ENCODE results near the gene BTBD9.
A peak's percentile ranks its signal among the peaks of the same experiment; 100 is the strongest.

BTBD9 gene

DNA sequence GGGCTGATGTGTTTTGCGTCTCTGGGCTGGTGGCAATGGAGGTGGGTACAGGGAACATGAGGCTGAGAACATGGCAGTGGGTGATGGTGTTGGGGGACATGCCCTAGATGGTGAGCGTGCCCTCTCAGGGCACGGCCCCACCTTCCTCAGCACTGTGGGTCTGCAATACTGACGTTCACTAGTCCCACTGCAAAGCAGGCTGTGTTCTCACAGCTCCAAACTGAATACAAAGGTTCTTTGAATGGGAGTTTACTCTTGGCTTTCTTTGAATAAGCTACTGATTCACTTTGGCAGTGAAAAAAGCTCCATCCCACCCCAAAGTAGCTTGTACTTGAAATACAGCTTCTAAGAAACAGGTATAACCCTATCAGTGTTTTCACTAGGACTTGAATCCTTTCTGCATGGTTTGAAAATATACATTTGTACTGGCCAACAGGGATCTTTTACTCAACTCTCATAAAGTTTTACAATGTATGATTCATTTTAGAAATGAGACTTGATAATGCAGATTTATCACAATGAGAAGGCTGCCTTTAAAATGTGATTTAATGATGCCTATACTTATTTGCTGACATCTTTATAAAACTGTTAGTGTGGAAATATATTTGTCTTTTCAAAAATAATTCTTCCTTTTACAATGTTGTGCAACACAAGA is 419.5 kb downstream of the BTBD9 start:
- DNase-seq, result no peak

GRCh38 chr6:38218235-38218634 is 421.5 kb downstream of the BTBD9 start:
- no peak for DNase-seq

DNA sequence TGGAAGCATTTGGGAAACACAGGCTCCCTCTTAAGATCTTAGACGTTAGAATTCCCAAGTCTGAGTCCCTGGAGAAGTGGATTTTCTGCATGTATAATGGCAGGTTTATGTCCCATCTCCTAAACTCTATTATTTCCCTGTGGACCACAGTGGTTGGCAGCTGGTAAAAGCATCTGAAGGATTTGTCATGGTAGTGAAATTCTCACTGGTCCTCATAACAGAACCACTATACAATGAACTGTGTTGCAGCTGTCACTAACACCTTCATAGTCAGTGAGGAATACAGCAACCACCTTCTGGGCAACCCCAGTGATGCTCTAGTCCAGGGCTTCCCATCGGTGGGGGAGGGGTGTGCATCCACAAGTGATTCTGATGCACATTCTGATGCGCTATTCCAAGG is 423.3 kb downstream of the BTBD9 start:
- DNase-seq, result no peak

GRCh38 chr6:38215651-38216311 is 423.9 kb downstream of the BTBD9 start:
- DNase-seq, result no peak

GRCh38 chr6:38215225-38215624 is 424.5 kb downstream of the BTBD9 start:
- peak in 1 of 2 experiments; percentile 14 for DNase-seq

- DNase-seq, result no peak
Measured at GRCh38 chr6:38214159-38214558, 425.6 kb downstream of the BTBD9 start.

- no peak for DNase-seq
Measured at GRCh38 chr6:38213251-38213658, 426.5 kb downstream of the BTBD9 start.

DNA sequence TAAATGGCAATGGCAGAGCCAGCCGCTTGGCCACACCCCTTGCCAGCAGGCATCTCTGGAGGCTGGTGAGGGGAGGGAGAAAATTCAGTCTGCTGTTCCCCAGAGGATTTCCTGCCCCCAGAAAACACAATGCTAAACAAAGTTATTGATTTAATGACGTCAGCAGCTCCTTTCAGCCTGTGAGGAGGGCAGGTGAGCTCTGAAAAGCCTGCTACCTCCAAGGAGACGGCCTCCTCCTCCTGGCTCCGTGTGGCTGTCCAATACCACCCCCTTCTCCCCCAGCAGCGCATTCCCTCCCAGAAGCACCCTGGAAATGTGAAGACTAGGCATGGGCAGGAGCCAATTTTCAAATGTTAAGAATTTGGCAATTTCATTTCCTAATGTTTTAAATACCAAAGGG is 427.1 kb downstream of the BTBD9 start:
- DNase-seq, result peak in 1 of 2 experiments; percentile 73

DNA sequence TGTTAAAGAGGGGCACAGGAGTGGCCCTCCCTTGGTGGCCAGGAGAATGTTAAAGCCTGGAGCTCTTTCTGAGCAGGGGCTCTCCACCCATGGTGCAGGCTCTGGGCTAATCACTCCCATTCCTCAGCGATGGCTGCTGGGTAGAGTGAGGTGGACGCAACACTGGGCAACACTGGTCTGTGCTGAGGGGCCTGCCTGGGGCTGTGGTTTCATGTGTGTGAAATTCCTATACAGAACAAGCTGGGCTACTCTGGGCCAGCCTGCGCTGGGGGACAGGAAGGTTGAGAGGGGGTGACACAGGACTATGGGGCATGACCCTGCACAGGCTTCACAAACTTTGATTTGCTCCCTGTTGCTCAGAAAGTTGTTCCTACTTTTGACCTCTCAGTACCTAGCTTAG is 427.6 kb downstream of the BTBD9 start:
- no peak for DNase-seq

DNA sequence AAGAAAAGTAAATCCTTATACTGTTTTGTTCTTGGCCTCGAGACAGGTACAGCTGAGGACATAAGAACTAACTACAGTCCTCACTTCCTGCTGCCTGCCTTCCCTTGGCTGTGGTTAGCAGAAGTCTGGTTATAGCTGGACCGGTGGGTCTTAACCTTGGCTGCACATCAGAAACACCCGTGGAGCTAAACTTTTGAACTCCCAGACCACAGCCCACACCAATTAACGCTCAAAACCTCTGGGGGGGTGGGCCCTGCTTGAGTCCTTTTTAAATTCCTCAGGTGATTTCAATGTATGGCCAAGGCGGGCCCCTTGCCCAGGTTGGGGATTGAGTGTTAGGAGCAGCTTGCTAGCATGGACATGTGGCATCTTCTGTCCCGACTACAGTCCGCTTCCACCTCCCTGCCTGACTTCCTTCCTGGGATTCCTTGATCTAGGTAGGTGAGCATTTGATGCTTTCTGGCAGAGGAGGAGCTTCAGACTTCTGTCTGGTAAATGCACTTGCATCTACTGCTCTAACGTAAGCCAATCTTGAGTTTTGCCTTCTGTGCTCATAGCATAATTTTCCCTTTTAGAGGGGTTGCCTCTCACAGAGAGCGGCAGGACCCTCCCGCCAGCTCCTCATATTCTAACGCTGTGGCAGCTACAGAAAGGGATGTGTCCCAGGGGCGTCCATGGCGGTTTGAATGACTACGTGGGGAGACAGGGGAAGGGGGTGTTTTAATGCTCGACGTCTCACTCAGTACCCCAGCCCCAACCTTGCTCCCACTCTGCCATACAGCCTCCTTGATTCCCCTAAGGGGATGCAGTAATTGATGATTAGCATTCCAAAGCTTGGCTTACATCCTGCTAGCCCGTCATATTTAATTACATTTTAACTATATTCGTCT is 430.1 kb downstream of the BTBD9 start:
- DNase-seq, result no peak

DNA sequence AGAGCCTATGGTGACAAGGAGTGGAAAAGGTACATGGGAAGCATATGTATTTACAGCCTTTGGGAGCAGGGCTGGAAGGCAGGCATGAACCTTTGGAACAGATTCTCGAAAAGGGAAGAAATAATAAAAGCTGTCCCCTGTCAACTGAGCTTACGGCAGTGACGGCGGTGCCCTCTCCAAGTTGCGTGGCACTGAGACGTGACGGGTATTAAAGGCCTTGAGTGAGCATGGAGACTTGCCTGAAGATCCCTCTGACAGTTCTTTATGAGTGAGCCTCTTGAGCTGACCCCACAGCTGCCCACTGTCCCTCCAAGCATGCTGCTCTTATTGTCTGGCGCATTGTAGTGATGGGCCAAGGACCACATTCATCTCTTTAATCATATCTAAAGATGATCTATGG is 431.7 kb downstream of the BTBD9 start:
- DNase-seq, result no peak

GRCh38 chr6:38207375-38207774 is 432.4 kb downstream of the BTBD9 start:
- DNase-seq, result no peak

DNA sequence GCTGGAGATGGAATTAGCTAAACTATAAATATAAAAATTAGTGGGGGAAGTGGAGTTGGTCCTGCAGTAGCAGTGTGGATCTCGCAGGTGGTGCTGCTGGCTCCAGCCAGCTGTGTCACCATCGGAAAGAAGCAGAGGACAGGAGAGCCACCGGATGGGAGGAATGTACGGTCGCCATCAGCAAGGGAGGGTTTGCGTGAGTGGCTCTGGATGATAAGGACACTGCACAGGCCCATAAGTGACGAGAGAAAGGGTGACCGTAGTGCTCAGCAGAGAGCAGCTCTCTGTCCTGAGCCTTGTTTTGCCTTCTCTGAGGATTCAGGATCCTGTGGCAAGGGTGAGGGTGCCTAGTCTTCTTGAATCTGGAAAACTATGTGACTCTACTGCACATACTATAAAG is 441.5 kb downstream of the BTBD9 start:
- DNase-seq, result no peak

GRCh38 chr6:38195113-38195635 is 444.6 kb downstream of the BTBD9 start:
- DNase-seq, result no peak

GRCh38 chr6:38194589-38194988 is 445.1 kb downstream of the BTBD9 start:
- no peak for DNase-seq

- no peak for DNase-seq
Measured at GRCh38 chr6:38194282-38194572, 445.5 kb downstream of the BTBD9 start.

DNA sequence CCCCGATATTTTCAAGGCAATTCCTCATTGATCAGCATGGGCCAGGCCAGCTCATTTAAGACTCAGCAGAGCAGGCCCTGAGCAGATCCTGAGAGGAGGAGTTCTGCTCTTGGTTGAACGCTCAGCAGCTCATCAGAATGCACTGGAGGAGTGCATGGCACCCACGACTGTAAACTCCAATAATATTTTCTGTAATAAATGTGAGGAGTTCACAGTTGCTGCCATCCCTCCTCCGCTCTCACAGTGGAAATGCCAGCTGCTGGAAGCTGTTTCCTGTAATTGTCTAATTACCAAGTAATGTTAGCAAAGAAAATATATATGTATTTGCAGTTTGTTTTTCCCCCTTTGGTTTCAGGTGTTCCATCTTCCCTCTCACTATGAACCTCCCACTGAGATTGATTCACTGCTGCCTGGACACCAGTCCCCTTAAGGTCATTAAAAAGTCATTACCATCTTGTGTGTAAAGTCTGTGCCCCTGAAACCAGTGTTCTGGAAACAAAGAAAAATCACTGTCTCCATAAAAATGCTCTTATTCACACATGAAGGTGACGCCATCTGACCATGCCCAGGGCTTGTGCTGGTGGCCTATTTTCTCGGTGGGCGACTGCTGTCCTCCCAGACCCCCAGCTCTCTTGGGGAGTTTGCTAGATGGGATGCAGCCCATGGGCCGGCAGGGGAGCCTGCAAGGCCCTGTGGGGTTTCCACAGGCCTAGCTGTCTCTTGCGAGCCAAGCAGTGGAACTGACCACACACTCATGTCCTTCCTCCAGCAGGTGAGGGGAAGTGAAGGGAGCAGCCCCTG is 446.0 kb downstream of the BTBD9 start:
- no peak for DNase-seq

DNA sequence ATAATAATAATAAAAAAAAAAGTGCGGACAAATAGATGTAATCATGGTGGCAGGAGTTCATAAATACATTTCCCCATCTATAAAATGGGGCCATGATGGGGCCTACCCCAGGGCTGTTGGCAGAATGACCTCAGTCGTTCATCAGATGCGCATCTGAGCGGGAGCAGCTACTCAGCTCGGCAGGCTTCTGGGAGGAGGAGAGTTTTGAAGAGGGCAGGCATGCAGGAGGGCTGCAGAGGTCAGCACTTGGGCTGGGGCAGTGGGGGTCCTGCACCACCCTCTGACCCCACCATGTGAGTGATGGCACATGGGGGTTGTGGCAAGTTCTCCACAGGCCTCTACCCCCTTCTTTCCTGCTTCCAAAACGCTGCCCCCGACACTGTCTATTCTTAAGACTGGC is 446.7 kb downstream of the BTBD9 start:
- no peak for DNase-seq

DNA sequence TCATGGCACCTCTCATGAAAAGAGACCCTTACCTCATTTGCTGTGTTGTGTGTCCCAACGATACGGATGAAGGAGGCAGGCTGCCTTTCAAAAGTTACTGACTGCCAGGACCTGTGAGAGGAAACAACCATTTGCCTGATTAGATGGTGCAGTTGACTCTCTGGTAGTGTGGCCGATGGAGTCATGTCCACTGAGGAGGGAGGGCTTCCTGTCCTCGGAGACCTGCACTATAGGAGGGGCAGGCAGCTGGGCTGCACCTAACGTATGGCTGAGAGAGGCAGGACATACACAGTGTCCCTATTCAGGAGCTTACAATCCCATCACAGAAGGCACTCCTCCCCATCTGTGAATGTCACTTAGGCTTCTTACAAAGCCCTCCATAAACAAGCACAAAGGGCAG is 447.2 kb downstream of the BTBD9 start:
- DNase-seq, result no peak

DNA sequence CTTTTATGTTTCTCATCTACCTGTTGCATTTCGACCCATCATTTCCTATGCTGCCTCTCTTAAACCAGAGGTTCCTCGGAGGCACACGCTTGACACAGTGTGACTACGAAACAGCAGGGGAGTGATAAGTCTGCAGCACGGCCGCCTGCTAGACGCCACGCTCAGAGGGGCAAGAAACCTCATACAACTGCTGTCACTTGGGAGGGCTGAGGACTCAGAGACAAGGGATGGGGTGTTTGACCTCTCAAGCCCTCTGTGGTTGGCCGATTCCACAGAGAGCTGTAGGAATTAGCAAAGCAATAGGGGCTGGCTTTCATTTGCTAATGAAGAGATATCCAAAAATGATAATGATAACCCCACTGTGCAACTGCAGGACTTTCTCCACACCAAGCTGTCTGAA is 447.7 kb downstream of the BTBD9 start:
- DNase-seq, result no peak

DNA sequence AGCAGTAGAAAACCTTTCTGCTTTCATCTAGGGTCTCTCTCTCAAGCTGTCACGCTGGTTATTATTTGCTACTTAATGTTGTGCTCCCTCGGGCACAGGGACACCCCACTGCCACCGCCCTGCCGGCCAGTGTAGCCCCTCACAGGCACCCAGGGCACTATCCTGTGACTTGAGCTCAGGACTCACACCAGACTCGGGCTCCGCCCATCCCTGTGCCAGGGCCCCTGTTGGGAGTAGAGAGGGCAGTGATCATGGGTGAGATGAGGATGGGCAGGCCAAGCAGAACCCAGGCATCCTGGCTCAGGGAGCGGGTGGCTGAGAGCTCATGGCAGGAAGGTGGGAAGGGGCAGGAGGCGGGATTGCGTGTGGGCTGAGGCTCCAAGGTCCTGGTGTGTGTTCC is 448.3 kb downstream of the BTBD9 start:
- no peak for DNase-seq

- DNase-seq, result no peak
Measured at GRCh38 chr6:38188677-38189335, 450.9 kb downstream of the BTBD9 start.

Measured in NCI-H187 (cell line).